GM12865 (cell line): ENCODE results near the gene TEX9.
"Not testable (repeated sequence)": the region's sequence is repeated elsewhere in the genome, so short reads cannot be mapped to it uniquely, and the experiment has no call there.

Experiments used
- DNase-seq: peaks from one replicate; pipeline ENCODE4 v3.0.0; 2010; ENCODE audit warnings: low read depth
- H3K4me3 ChIP-seq: 2 replicates; pipeline ENCODE4 v1.5.1; 2011; ENCODE audit warnings: mild to moderate bottlenecking, low read depth, low read length, control low read depth
- TF ChIP-seq, protein P1 (sequence below): IDR thresholded peaks from 2 replicates; pipeline ENCODE4 v1.5.1; 2011; ENCODE audit warnings: low read length, control low read depth, low read depth, inconsistent platforms; ENCODE audit not compliant: insufficient read depth; ENCODE audit errors: missing control alignments

TEX9 gene

DNA sequence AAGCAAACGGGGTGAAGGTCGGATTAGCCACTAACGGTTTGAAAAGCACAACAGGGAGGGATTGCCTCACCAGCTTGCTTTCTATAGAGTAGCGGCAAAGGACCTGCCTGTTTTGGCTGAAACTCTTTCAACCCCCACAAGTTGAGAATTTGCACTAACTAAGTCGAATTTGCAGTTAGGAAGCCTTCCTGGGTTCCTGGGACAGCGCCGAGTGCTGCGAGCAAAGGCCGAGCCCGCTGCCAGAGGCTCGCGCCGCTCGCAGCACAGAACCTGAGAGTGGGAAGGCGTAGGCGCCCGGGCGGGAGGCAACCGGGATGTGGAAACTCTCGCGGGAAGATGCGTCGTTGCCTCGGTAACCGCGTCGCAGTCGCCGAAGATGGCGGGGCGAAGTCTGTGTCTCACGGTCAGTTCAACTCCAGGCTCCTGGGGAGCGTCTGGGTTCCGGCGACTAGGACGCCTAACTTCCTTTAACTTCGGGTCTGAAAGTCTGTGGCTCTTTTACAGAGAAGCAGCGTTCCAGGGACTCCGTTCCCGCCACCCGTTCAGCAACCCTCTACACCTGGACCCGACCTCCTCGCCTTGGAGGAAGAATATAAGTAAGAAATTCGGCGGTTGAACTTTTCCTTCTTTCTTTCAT lies at the start of gene TEX9:
TSS of gene TEX9 (plus strand) at position 352 of the 637 bp plus-strand sequence. CDS start at position 377, 25 bp downstream.
- TF ChIP-seq, protein P1, sequence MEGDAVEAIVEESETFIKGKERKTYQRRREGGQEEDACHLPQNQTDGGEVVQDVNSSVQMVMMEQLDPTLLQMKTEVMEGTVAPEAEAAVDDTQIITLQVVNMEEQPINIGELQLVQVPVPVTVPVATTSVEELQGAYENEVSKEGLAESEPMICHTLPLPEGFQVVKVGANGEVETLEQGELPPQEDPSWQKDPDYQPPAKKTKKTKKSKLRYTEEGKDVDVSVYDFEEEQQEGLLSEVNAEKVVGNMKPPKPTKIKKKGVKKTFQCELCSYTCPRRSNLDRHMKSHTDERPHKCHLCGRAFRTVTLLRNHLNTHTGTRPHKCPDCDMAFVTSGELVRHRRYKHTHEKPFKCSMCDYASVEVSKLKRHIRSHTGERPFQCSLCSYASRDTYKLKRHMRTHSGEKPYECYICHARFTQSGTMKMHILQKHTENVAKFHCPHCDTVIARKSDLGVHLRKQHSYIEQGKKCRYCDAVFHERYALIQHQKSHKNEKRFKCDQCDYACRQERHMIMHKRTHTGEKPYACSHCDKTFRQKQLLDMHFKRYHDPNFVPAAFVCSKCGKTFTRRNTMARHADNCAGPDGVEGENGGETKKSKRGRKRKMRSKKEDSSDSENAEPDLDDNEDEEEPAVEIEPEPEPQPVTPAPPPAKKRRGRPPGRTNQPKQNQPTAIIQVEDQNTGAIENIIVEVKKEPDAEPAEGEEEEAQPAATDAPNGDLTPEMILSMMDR: no peak
- DNase-seq: peak; percentile 95
- H3K4me3 ChIP-seq: peak within 1 kb of the TSS; percentile 57

DNA sequence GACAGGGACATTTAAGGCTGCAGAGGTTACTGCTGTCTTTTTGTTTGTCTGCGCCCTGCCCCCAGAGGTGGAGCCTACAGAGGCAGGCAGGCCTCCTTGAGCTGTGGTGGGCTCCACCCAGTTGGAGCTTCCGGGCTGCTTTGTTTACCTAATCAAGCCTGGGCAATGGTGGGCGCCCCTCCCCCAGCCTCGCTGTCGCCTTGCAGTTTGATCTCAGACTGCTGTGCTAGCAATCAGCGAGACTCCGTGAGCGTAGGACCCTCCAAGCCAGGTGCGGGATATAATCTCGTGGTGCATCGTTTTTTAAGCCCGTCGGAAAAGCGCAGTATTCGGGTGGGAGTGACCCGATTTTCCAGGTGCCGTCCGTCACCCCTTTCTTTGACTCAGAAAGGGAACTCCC lies 48.7 kb upstream of the TEX9 start:
- not testable (repeated sequence) for DNase-seq, H3K4me3 ChIP-seq

DNA sequence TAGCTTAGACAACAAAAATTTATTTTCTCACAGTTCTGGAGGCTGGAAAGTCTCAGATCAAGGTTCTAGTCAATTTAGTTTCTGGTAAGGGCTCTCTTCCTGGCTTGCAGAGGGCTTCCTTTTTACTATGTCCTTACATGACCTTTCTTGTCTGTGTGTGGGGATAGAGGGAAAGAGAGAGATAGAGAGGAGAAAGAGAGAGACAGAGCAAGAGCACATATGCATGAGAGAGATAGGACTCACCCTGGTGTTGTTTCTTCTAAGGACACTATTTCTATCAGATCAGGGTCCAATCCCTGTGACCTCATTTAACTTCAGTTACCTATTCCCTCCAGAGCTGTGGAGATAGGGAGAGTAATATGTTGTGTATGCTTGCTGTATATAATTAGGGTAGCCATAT lies 44.9 kb upstream of the TEX9 start:
- no peak overlapping the region for H3K4me3 ChIP-seq
- TF ChIP-seq, protein P1: no peak
- DNase-seq: no peak

DNA sequence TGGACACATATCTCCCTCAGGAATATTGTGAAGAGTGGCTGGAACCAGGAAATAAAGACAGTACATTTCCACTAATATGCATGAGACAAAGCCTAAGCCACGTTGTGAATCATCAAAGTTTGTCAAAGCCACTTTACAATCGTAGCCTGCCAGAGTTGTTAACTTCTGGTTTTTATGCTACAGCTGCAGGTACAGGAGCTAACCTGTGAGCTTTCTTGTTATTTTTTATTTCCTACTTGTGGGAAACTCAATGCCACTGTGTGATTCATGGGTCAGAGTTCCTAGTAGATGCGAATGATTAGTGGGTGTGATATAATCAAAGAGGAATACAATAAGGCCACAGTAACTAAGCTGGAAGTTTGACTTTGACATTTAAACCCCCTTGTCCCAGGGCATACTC lies 44.4 kb upstream of the TEX9 start:
- H3K4me3 ChIP-seq: no peak overlapping the region
- no peak for DNase-seq
- TF ChIP-seq, protein P1: no peak

DNA sequence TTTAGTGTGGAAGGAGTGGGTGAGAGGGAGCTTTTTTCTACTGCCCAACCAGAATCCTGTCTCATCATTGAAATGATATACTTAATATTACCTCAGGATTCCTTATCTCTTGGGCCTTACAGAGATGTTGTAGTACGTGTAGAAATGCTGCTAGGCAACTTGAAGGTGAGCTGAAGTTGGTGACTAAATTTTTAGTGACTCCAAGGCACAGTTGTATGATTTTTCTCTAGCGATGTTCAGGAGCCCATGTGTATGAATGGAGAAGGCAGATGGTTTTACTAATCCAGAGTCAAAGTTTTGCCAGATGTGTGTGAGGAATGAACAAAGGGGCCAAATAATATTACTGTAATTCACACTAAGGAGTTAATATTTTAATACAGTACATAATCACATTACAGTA lies 42.8 kb upstream of the TEX9 start:
- no peak overlapping the region for H3K4me3 ChIP-seq
- TF ChIP-seq, protein P1: no peak
- DNase-seq: no peak

DNA sequence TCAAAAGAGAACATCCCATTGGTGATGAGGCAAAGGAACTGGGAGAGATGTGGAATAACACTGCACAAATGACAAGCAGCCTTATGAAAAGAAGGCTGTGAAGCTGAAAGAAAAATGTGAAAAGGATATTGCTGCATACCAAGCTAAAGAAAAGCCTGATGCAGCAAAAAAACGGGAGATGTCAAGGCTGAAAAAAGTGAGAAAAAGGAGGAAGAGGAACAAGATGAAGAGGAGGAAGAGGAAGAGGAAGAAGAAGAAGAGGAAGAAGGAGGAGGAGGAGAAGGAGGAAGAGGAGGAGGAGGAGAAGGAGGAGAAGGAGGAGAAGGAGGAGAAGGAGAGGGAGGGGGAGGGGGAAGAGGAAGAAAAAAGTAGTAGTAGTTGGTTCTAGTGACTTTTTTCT lies 41.8 kb upstream of the TEX9 start:
- TF ChIP-seq, protein P1: no peak
- no peak for DNase-seq
- H3K4me3 ChIP-seq: no peak overlapping the region

DNA sequence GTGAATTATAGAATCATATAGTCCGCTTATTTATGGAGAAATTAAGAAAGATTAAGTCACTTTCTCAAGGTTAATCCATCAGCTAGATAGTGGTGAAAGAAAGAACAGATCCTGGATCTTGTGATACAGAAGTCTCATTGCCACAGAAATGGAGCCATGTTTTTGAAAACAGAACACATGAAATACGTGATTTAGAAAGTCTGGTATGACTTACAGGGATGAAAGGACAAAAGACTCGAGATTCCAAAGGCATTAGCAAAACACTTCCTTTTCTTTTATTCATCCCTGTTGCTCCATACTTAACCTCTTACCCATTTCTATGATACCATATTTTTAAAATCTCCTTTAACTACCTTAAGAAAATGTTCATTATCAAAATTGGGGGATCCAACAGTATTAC lies 40.0 kb upstream of the TEX9 start:
- H3K4me3 ChIP-seq: no peak overlapping the region
- DNase-seq: no peak
- TF ChIP-seq, protein P1: no peak
